ENCODE measurements around the gene RANGRF.

Gene RANGRF

DNA sequence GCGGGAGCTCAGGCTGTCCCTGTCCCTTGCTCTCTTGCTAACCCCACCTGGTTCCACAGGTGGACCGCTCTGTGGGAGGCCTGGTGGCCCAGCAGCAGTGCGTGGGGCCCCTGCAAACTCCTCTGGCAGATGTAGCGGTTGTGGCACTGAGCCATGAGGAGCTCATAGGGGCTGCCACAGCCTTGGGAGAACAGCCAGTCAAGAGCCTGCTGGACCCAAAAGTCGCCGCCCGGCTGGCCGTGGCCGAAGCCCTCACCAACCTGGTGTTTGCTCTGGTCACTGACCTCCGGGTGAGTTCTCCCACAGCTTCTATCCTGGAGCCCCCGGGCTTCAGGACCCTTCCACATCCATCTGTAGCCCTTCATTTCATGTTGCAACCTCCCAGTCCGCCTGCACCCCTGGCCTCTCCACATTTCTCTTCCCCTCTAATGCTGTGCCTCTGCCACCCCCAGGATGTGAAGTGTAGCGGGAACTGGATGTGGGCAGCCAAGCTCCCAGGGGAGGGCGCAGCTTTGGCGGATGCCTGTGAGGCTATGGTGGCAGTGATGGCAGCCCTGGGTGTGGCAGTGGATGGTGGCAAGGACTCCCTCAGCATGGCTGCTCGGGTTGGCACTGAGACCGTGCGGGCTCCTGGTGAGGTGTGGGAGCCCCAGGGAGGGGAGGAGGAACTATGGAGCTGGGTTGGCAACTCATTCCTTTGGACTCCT lies 23.5 kb upstream of the RANGRF start:
- no peaks in the 10 kb centered on the region for H3K4me1 Mint-ChIP-seq (ENCODE audit: low read depth)
- H3K27me3 Mint-ChIP-seq (ENCODE audit: low read depth) = no peaks in the 10 kb centered on the region
- H3K4me3 Mint-ChIP-seq = no peak overlapping the region
- no peak overlapping the region for H3K27ac Mint-ChIP-seq
- H3K36me3 Mint-ChIP-seq (ENCODE audit: low read depth) = peaks cover 13% of the 10 kb centered on the region
- H3K9me3 Mint-ChIP-seq = no peaks in the 10 kb centered on the region

GRCh38 chr17:8266648-8267479 lies 21.6 kb upstream of the RANGRF start:
- H3K9me3 Mint-ChIP-seq = no peaks in the 10 kb centered on the region
- no peaks in the 10 kb centered on the region for H3K4me1 Mint-ChIP-seq (ENCODE audit: low read depth)
- no peaks in the 10 kb centered on the region for H3K27me3 Mint-ChIP-seq (ENCODE audit: low read depth)
- no peak overlapping the region for H3K4me3 Mint-ChIP-seq
- H3K36me3 Mint-ChIP-seq (ENCODE audit: low read depth) = peaks cover 13% of the 10 kb centered on the region
- no peak overlapping the region for H3K27ac Mint-ChIP-seq

GRCh38 chr17:8267480-8268147 lies 20.9 kb upstream of the RANGRF start:
- Mint-ChIP-seq H3K27me3 (ENCODE audit: low read depth) (no peaks in the 10 kb centered on the region), H3K36me3 (ENCODE audit: low read depth) (peaks cover 13% of the 10 kb centered on the region)

GRCh38 chr17:8268550-8269298 lies 19.7 kb upstream of the RANGRF start:
- Mint-ChIP-seq H3K4me1 (ENCODE audit: low read depth) (no peaks in the 10 kb centered on the region), H3K9me3 (no peaks in the 10 kb centered on the region), H3K27me3 (ENCODE audit: low read depth) (no peaks in the 10 kb centered on the region), H3K27ac (no peak overlapping the region), H3K4me3 (no peak overlapping the region), H3K36me3 (ENCODE audit: low read depth) (peaks cover 8% of the 10 kb centered on the region)

More at GRCh38 chr17:8267480-8268147, 20.9 kb upstream of the RANGRF start:
- no peak overlapping the region for H3K4me3 Mint-ChIP-seq
- H3K4me1 Mint-ChIP-seq (ENCODE audit: low read depth) = no peaks in the 10 kb centered on the region
- no peaks in the 10 kb centered on the region for H3K9me3 Mint-ChIP-seq
- H3K27ac Mint-ChIP-seq = no peak overlapping the region

GRCh38 chr17:8272421-8272820 lies 16.0 kb upstream of the RANGRF start:
- no peaks in the 10 kb centered on the region for H3K9me3 Mint-ChIP-seq
- H3K27me3 Mint-ChIP-seq (ENCODE audit: low read depth) = no peaks in the 10 kb centered on the region

DNA sequence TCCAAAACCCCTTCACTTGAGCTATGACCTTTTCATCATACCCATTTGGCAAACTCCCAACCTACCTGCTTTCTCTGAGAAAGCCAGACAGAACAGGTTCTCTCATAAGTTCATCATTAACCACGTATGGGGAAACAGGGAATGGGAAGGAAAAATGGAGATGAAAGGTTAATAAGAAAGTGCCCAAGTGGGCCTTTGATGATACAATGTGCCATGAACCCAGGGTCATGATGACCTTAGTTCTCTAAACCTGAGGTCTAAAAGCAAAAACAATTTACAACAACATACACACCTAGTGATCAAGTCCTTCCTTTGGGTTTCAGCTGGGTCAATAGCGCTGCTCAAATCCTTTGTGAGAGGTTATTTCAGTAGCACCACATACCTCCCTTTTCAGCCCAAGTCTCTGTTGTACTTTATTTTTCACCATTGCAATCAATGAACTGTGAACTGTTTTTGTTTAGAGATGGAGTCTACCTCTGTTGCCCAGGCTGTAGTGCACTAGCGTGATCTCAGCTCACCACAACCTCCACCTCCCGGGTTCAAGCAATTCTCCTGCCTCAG lies 14.5 kb upstream of the RANGRF start:
- no peak overlapping the region for H3K4me3 Mint-ChIP-seq
- no peaks in the 10 kb centered on the region for H3K4me1 Mint-ChIP-seq (ENCODE audit: low read depth)
- no peaks in the 10 kb centered on the region for H3K27me3 Mint-ChIP-seq (ENCODE audit: low read depth)
- H3K36me3 Mint-ChIP-seq (ENCODE audit: low read depth) = no peaks in the 10 kb centered on the region
- no peaks in the 10 kb centered on the region for H3K9me3 Mint-ChIP-seq
- H3K27ac Mint-ChIP-seq = no peak overlapping the region

More at GRCh38 chr17:8272421-8272820, 16.0 kb upstream of the RANGRF start:
- Mint-ChIP-seq H3K4me3 (no peak overlapping the region), H3K27ac (no peak overlapping the region), H3K4me1 (ENCODE audit: low read depth) (no peaks in the 10 kb centered on the region), H3K36me3 (ENCODE audit: low read depth) (no peaks in the 10 kb centered on the region)

DNA sequence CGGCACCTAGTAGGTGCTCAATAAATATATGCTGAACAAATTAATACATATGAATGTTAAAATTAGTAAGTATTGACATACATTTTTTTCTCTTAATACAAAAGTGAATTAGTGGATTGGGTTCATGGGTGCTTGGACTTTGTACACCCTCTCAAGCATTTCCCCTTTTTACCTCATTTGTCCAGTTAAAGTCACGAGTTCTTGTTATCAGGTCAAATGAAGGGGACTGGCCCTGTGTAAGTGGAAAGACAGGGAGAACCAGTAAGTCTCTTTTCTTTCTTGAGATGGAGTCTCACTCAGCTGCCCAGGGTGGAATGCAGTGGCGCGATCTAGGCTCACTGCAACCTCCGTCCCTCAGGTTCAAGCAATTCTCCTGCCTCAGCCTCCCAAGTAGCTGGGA lies 13.7 kb upstream of the RANGRF start:
- Mint-ChIP-seq H3K36me3 (ENCODE audit: low read depth) (peaks cover 1% of the 10 kb centered on the region), H3K9me3 (no peaks in the 10 kb centered on the region)

GRCh38 chr17:8275421-8276290 lies 12.8 kb upstream of the RANGRF start:
- H3K27ac Mint-ChIP-seq = no peak overlapping the region
- no peaks in the 10 kb centered on the region for H3K9me3 Mint-ChIP-seq
- no peaks in the 10 kb centered on the region for H3K27me3 Mint-ChIP-seq (ENCODE audit: low read depth)
- H3K4me1 Mint-ChIP-seq (ENCODE audit: low read depth) = no peaks in the 10 kb centered on the region
- peaks cover 2% of the 10 kb centered on the region for H3K36me3 Mint-ChIP-seq (ENCODE audit: low read depth)
- no peak overlapping the region for H3K4me3 Mint-ChIP-seq

More for the DNA sequence above, 13.7 kb upstream of the RANGRF start:
- Mint-ChIP-seq H3K27ac (no peak overlapping the region), H3K27me3 (ENCODE audit: low read depth) (no peaks in the 10 kb centered on the region), H3K4me3 (no peak overlapping the region), H3K4me1 (ENCODE audit: low read depth) (no peaks in the 10 kb centered on the region)

DNA sequence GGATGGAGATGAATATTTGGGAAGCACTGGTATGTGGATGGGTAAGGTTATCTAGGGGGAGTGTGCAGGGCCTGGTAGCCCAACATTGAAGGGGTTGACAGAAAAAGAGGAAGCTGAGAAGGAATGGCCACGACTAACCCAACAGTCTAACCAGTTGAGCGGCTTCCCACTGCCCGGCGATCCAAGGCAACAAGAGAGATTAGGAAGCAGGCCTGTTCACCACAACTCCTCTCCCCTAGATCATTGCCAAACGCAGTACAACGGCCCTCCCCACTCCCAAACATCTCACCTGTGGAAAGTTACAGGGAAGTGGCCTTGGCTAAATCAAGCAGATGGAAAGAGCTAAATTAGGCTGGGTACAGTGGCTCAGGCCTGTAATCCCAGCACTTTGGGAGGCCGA lies 11.2 kb upstream of the RANGRF start:
- no peak overlapping the region for H3K27ac Mint-ChIP-seq

DNA sequence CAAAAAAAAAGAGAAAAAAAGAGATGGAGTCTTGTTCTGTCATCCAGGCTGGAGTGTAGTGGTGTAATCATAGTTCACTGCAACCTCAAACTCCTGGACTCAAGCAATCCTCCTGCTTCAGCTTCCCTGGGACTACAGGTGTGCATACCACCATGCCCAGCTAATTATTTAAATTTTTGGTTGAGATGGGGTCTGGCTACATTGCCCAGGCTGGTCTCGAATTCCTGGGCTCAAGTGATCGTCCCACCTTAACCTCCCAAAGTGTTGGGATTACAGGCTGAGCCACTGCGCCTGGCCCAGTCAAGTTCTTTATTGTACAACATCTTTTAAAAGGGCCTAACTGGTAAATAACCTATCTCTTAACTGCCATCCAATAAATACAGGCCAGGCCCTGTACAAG lies 6.1 kb upstream of the RANGRF start:
- Mint-ChIP-seq H3K9me3 (no peaks in the 10 kb centered on the region), H3K36me3 (ENCODE audit: low read depth) (peaks cover 2% of the 10 kb centered on the region), H3K27ac (no peak overlapping the region)

More for the DNA sequence above, 11.2 kb upstream of the RANGRF start:
- H3K4me1 Mint-ChIP-seq (ENCODE audit: low read depth) = no peaks in the 10 kb centered on the region
- peaks cover 2% of the 10 kb centered on the region for H3K36me3 Mint-ChIP-seq (ENCODE audit: low read depth)
- H3K4me3 Mint-ChIP-seq = no peak overlapping the region
- H3K9me3 Mint-ChIP-seq = no peaks in the 10 kb centered on the region
- no peaks in the 10 kb centered on the region for H3K27me3 Mint-ChIP-seq (ENCODE audit: low read depth)

GRCh38 chr17:8283356-8283755 lies 5.1 kb upstream of the RANGRF start:
- Mint-ChIP-seq H3K36me3 (ENCODE audit: low read depth) (peaks cover 2% of the 10 kb centered on the region), H3K4me3 (no peak overlapping the region), H3K27me3 (ENCODE audit: low read depth) (no peaks in the 10 kb centered on the region), H3K9me3 (no peaks in the 10 kb centered on the region), H3K4me1 (ENCODE audit: low read depth) (peaks cover 11% of the 10 kb centered on the region), H3K27ac (no peak overlapping the region)

More for the DNA sequence above, 6.1 kb upstream of the RANGRF start:
- no peak overlapping the region for H3K4me3 Mint-ChIP-seq
- H3K4me1 Mint-ChIP-seq (ENCODE audit: low read depth) = peaks cover 5% of the 10 kb centered on the region
- H3K27me3 Mint-ChIP-seq (ENCODE audit: low read depth) = no peaks in the 10 kb centered on the region

GRCh38 chr17:8284126-8284525 lies 4.3 kb upstream of the RANGRF start:
- Mint-ChIP-seq H3K27me3 (ENCODE audit: low read depth) (no peaks in the 10 kb centered on the region), H3K27ac (no peak overlapping the region), H3K36me3 (ENCODE audit: low read depth) (peaks cover 2% of the 10 kb centered on the region), H3K9me3 (no peaks in the 10 kb centered on the region), H3K4me1 (ENCODE audit: low read depth) (peaks cover 11% of the 10 kb centered on the region), H3K4me3 (no peak overlapping the region)

All from T-helper 1 cell treated with Interleukin-12 subunit alpha and Interleukin-12 subunit beta and Interleukin-4 antibody, amounts not matched to agents 30 μg/mL and 1 μg/mL, for 36 hours (primary cell).